HG03457 (cell line): ENCODE results near the gene WDR26.
"Not testable (repeated sequence)": the region's sequence is repeated elsewhere in the genome, so short reads cannot be mapped to it uniquely, and the experiment has no call there.

Source experiments
- ATAC-seq: cut with Tn5 transposase; IDR thresholded peaks from one replicate; pipeline ENCODE4 v1.9.1; 2021; ENCODE audit warnings: moderate number of reproducible peaks; ENCODE audit not compliant: unreplicated experiment

WDR26 gene

GRCh38 chr1:224433701-224434672, 610 bp downstream of the WDR26 start:
- ATAC-seq = no peak

GRCh38 chr1:224433041-224433691, 1.4 kb downstream of the WDR26 start:
- no peak for ATAC-seq

- no peak for ATAC-seq
Observed at GRCh38 chr1:224432672-224433040, 1.9 kb downstream of the WDR26 start.

GRCh38 chr1:224432146-224432545, 2.5 kb downstream of the WDR26 start:
- no peak for ATAC-seq

GRCh38 chr1:224431726-224432125, 2.9 kb downstream of the WDR26 start:
- no peak for ATAC-seq

GRCh38 chr1:224430511-224431113, 4.0 kb downstream of the WDR26 start:
- ATAC-seq = no peak

- no peak for ATAC-seq
Observed at GRCh38 chr1:224429616-224430326, 4.8 kb downstream of the WDR26 start.

- ATAC-seq = not testable (repeated sequence)
Observed at GRCh38 chr1:224428713-224429112, 5.9 kb downstream of the WDR26 start.

- no peak for ATAC-seq
Observed at GRCh38 chr1:224427346-224427745, 7.3 kb downstream of the WDR26 start.

GRCh38 chr1:224426869-224427268, 7.7 kb downstream of the WDR26 start:
- not testable (repeated sequence) for ATAC-seq

- no peak for ATAC-seq
Observed at GRCh38 chr1:224425279-224425884, 9.2 kb downstream of the WDR26 start.

GRCh38 chr1:224420106-224420505, 14.5 kb downstream of the WDR26 start:
- ATAC-seq = no peak

- ATAC-seq = no peak
Observed at GRCh38 chr1:224411766-224412165, 22.8 kb downstream of the WDR26 start.

- no peak for ATAC-seq
Observed at GRCh38 chr1:224408294-224408590, 26.4 kb downstream of the WDR26 start.

- ATAC-seq = no peak
Observed at GRCh38 chr1:224407571-224408293, 26.9 kb downstream of the WDR26 start.

GRCh38 chr1:224406216-224406615, 28.4 kb downstream of the WDR26 start:
- ATAC-seq = no peak

GRCh38 chr1:224405604-224405970, 29.0 kb downstream of the WDR26 start:
- ATAC-seq = no peak

- ATAC-seq = no peak
Observed at GRCh38 chr1:224404916-224405603, 29.5 kb downstream of the WDR26 start.

GRCh38 chr1:224402472-224403036, 32.0 kb downstream of the WDR26 start:
- no peak for ATAC-seq
